ENCODE measurements around the gene FOXB1. TPM values are rescaled to one million over a fixed set of nuclear protein-coding genes. Genes with fewer than 3 reads are reported as not detected.

FOXB1 gene
- polyA plus RNA-seq, 3 donors: not detected

GRCh38 chr15:60010858-60011257 is 6.7 kb downstream of the FOXB1 start:
- H3K36me3 Mint-ChIP-seq: peaks cover 0 to 3% of the 10 kb centered on the region in 2 donors
- Histone ChIP-seq H3K9ac (ENCODE audit: insufficient read depth, low read length, poor library complexity, severe bottlenecking) (no peak overlapping the region), H3K4me2 (replicated peaks; ENCODE audit: extremely low read depth, low read length, poor library complexity, severe bottlenecking) (no peak overlapping the region), H3K9me3 (replicated peaks in 1 of 2; ENCODE audit: control insufficient read depth in 1 of 2, insufficient read depth in 1 of 2, low read length in 2 of 2) (peaks cover 0 to 19% of the 10 kb centered on the region in 2 donors), H3K4me3 (replicated peaks in 1 of 3; ENCODE audit: low read depth in 2 of 3, low read length in 3 of 3) (no peak overlapping the region), H3K27me3 (ENCODE audit: control insufficient read depth in 2 of 2, insufficient read depth in 2 of 2, low read length in 2 of 2) (peaks cover 75 to 78% of the 10 kb centered on the region in 2 donors), H3K4me1 (ENCODE audit: control insufficient read depth in 1 of 2, insufficient read depth in 2 of 2, low read length in 2 of 2) (peaks cover 6 to 10% of the 10 kb centered on the region in 2 donors), H3K79me2 (ENCODE audit: insufficient read depth, low read length) (no peaks in the 10 kb centered on the region), H3K27ac (ENCODE audit: low read depth in 1 of 2, low read length in 2 of 2) (no peak overlapping the region), H4K20me1 (ENCODE audit: insufficient read depth, low read length) (no peaks in the 10 kb centered on the region), H3K36me3 (replicated peaks in 1 of 2; ENCODE audit: control insufficient read depth in 1 of 2, insufficient read depth in 2 of 2, low read length in 2 of 2) (no peaks in the 10 kb centered on the region), H2AFZ (ENCODE audit: insufficient read depth, low read depth, low read length, poor library complexity, severe bottlenecking) (no peak overlapping the region)
- intact Hi-C loops (cut with micrococcal nuclease): no loop called here
- H3K27me3 Mint-ChIP-seq (ENCODE audit: low read depth in 3 of 3): peaks cover 76 to 89% (median 79%) of the 10 kb centered on the region in 3 donors
- H3K27ac Mint-ChIP-seq: no peak overlapping the region
- peaks cover 10% of the 10 kb centered on the region for H3K4me1 Mint-ChIP-seq
- WGBS (ENCODE audit: insufficient coverage): no CpG with 5 or more reads among the region's 2 CpGs
- DNase-seq: no peak
- TF ChIP-seq CTCF (IDR thresholded peaks at IDR 0.05): no peak
- peak overlapping the region in 1 of 2 donors; percentile 75 for H3K4me3 Mint-ChIP-seq
- H3K9me3 Mint-ChIP-seq: peaks cover 0 to 12% (median 6%) of the 10 kb centered on the region in 7 donors

GRCh38 chr15:60012695-60013094 is 8.6 kb downstream of the FOXB1 start:
- no peak for TF ChIP-seq CTCF (IDR thresholded peaks at IDR 0.05)
- Histone ChIP-seq H3K79me2 (ENCODE audit: insufficient read depth, low read length) (no peaks in the 10 kb centered on the region), H3K9me3 (replicated peaks in 1 of 2; ENCODE audit: control insufficient read depth in 1 of 2, insufficient read depth in 1 of 2, low read length in 2 of 2) (peaks cover 0 to 9% of the 10 kb centered on the region in 2 donors), H3K27me3 (ENCODE audit: control insufficient read depth in 2 of 2, insufficient read depth in 2 of 2, low read length in 2 of 2) (peaks cover 56 to 60% of the 10 kb centered on the region in 2 donors), H3K4me1 (ENCODE audit: control insufficient read depth in 1 of 2, insufficient read depth in 2 of 2, low read length in 2 of 2) (no peaks in the 10 kb centered on the region), H4K20me1 (ENCODE audit: insufficient read depth, low read length) (no peaks in the 10 kb centered on the region), H3K9ac (ENCODE audit: insufficient read depth, low read length, poor library complexity, severe bottlenecking) (no peak overlapping the region), H3K4me3 (replicated peaks in 1 of 3; ENCODE audit: low read depth in 2 of 3, low read length in 3 of 3) (no peak overlapping the region), H3K36me3 (replicated peaks in 1 of 2; ENCODE audit: control insufficient read depth in 1 of 2, insufficient read depth in 2 of 2, low read length in 2 of 2) (no peaks in the 10 kb centered on the region), H2AFZ (ENCODE audit: insufficient read depth, low read depth, low read length, poor library complexity, severe bottlenecking) (no peak overlapping the region), H3K4me2 (replicated peaks; ENCODE audit: extremely low read depth, low read length, poor library complexity, severe bottlenecking) (no peak overlapping the region), H3K27ac (ENCODE audit: low read depth in 1 of 2, low read length in 2 of 2) (no peak overlapping the region)
- no peak for DNase-seq
- peaks cover 2 to 9% (median 7%) of the 10 kb centered on the region in 7 donors for H3K9me3 Mint-ChIP-seq
- intact Hi-C loops (cut with micrococcal nuclease): no loop called here
- H3K27me3 Mint-ChIP-seq (ENCODE audit: low read depth in 3 of 3): peaks cover 62 to 78% (median 63%) of the 10 kb centered on the region in 3 donors
- no peak overlapping the region for H3K27ac Mint-ChIP-seq
- peak overlapping the region in 1 of 2 donors; percentile 8 for H3K4me3 Mint-ChIP-seq
- H3K4me1 Mint-ChIP-seq: peaks cover 3% of the 10 kb centered on the region
- H3K36me3 Mint-ChIP-seq: no peaks in the 10 kb centered on the region
- no CpG with 5 or more reads among the region's 3 CpGs for WGBS (ENCODE audit: insufficient coverage)

Measured in CD14-positive monocyte (primary cell).